Measurements from ENCODE around the gene GALT. TPM values are rescaled to one million over a fixed set of nuclear protein-coding genes. Genes with fewer than 3 reads are reported as not detected.
A peak's percentile ranks its signal among the peaks of the same experiment; 100 is the strongest.

Gene GALT
- total and polyA plus RNA-seq, 2 donors (not counting 1 experiment from before 2014, with no cell fraction given), result 20.1 to 29.1 TPM

- no peak overlapping the region for H3K27ac ChIP-seq (ENCODE audit: insufficient read depth, low read length)
- no peak overlapping the region for H3K9ac ChIP-seq (ENCODE audit: insufficient read depth, low read length)
- peaks cover 2% of the 10 kb centered on the region for H4K20me1 ChIP-seq (ENCODE audit: control insufficient read depth, extremely low read depth, insufficient read depth, low read length)
- no peak overlapping the region for H3K4me3 ChIP-seq (replicated peaks in 1 of 4; ENCODE audit: control extremely low read depth in 1 of 4, insufficient read depth in 1 of 4, low read depth in 3 of 4, low read length in 4 of 4)
- TF ChIP-seq, protein P1, sequence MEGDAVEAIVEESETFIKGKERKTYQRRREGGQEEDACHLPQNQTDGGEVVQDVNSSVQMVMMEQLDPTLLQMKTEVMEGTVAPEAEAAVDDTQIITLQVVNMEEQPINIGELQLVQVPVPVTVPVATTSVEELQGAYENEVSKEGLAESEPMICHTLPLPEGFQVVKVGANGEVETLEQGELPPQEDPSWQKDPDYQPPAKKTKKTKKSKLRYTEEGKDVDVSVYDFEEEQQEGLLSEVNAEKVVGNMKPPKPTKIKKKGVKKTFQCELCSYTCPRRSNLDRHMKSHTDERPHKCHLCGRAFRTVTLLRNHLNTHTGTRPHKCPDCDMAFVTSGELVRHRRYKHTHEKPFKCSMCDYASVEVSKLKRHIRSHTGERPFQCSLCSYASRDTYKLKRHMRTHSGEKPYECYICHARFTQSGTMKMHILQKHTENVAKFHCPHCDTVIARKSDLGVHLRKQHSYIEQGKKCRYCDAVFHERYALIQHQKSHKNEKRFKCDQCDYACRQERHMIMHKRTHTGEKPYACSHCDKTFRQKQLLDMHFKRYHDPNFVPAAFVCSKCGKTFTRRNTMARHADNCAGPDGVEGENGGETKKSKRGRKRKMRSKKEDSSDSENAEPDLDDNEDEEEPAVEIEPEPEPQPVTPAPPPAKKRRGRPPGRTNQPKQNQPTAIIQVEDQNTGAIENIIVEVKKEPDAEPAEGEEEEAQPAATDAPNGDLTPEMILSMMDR (conservative IDR thresholded peaks at IDR 0.05 in 1 of 2, IDR thresholded peaks at IDR 0.05 in 1 of 2; ENCODE audit: low read depth in 1 of 2, low read length in 2 of 2), result no peak
- no peak for TF ChIP-seq EZH2 (IDR thresholded peaks at IDR 0.05; ENCODE audit: low read length, missing control alignments)
- no peak for DNase-seq (ENCODE audit: low read depth in 2 of 2)
- H3K27me3 ChIP-seq (ENCODE audit: control insufficient read depth, insufficient read depth, low read length), result peaks cover 9% of the 10 kb centered on the region
- H3K9me3 ChIP-seq (ENCODE audit: control insufficient read depth, insufficient read depth, low read depth, low read length), result no peaks in the 10 kb centered on the region
- H3K36me3 ChIP-seq (ENCODE audit: control insufficient read depth, insufficient read depth, low read length), result no peaks in the 10 kb centered on the region
- H3K4me2 ChIP-seq (ENCODE audit: extremely low read depth, insufficient read depth, low read length), result no peak overlapping the region
- H3K79me2 ChIP-seq (ENCODE audit: control insufficient read depth, insufficient read depth, low read length), result no peaks in the 10 kb centered on the region
- H2AFZ ChIP-seq (ENCODE audit: low read length), result no peak overlapping the region
- no peaks in the 10 kb centered on the region for H3K4me1 ChIP-seq (ENCODE audit: control insufficient read depth, extremely low read depth, insufficient read depth, low read length)
Observed at GRCh38 chr9:34601937-34602573, 44.4 kb upstream of the GALT start.

DNA sequence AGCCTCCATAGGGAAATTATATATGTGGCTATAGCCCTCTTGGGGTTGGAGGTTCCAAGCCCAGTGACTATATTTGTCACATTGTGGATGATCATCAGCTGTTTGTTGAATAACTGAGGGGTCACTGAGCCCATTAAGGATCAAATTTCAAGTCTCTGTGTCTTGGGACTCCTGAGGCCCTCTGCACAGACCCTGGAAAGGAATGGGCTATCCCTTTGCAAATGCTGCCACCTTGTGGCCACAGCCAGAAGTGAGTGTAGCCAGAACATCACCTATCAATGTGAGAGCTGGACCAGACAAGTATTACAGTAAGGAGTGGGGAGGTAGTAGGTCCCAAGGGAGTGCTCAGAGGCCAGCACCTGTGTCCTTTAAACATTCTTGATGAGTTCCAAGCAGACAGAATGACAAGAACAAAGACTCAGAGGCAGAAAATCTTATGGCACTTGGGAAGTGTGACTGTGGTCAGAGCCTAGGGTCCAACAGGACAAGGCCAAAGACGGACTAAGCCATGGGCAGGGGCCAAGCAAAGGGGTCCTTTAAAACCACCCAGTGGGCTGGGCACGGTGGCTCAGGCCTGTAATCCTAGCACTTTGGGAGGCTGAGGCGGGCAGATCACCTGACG is 42.8 kb upstream of the GALT start:
- Histone ChIP-seq H3K4me1 (ENCODE audit: control insufficient read depth, extremely low read depth, insufficient read depth, low read length) (no peaks in the 10 kb centered on the region), H3K9me3 (ENCODE audit: control insufficient read depth, insufficient read depth, low read depth, low read length) (no peaks in the 10 kb centered on the region), H3K36me3 (ENCODE audit: control insufficient read depth, insufficient read depth, low read length) (no peaks in the 10 kb centered on the region)

GRCh38 chr9:34606190-34606589 is 40.3 kb upstream of the GALT start:
- Histone ChIP-seq H3K4me3 (replicated peaks in 1 of 4; ENCODE audit: control extremely low read depth in 1 of 4, insufficient read depth in 1 of 4, low read depth in 3 of 4, low read length in 4 of 4) (no peak overlapping the region), H3K36me3 (ENCODE audit: control insufficient read depth, insufficient read depth, low read length) (no peaks in the 10 kb centered on the region), H3K4me1 (ENCODE audit: control insufficient read depth, extremely low read depth, insufficient read depth, low read length) (no peaks in the 10 kb centered on the region), H3K4me2 (ENCODE audit: extremely low read depth, insufficient read depth, low read length) (no peak overlapping the region), H3K9me3 (ENCODE audit: control insufficient read depth, insufficient read depth, low read depth, low read length) (no peaks in the 10 kb centered on the region), H2AFZ (ENCODE audit: low read length) (no peak overlapping the region), H3K27me3 (ENCODE audit: control insufficient read depth, insufficient read depth, low read length) (peaks cover 7% of the 10 kb centered on the region), H3K9ac (ENCODE audit: insufficient read depth, low read length) (no peak overlapping the region), H3K27ac (ENCODE audit: insufficient read depth, low read length) (no peak overlapping the region), H3K79me2 (ENCODE audit: control insufficient read depth, insufficient read depth, low read length) (no peaks in the 10 kb centered on the region), H4K20me1 (ENCODE audit: control insufficient read depth, extremely low read depth, insufficient read depth, low read length) (peaks cover 2% of the 10 kb centered on the region)
- DNase-seq (ENCODE audit: low read depth in 2 of 2), result no peak
- TF ChIP-seq EZH2 (IDR thresholded peaks at IDR 0.05; ENCODE audit: low read length, missing control alignments), result no peak

More for the DNA sequence above, 42.8 kb upstream of the GALT start:
- no peaks in the 10 kb centered on the region for H3K79me2 ChIP-seq (ENCODE audit: control insufficient read depth, insufficient read depth, low read length)
- H3K4me2 ChIP-seq (ENCODE audit: extremely low read depth, insufficient read depth, low read length), result no peak overlapping the region
- no peak overlapping the region for H3K27ac ChIP-seq (ENCODE audit: insufficient read depth, low read length)
- TF ChIP-seq EZH2 (IDR thresholded peaks at IDR 0.05; ENCODE audit: low read length, missing control alignments), result no peak
- TF ChIP-seq, protein P1 (conservative IDR thresholded peaks at IDR 0.05 in 1 of 2, IDR thresholded peaks at IDR 0.05 in 1 of 2; ENCODE audit: low read depth in 1 of 2, low read length in 2 of 2), result peak; percentile 87 to 94
- H4K20me1 ChIP-seq (ENCODE audit: control insufficient read depth, extremely low read depth, insufficient read depth, low read length), result peaks cover 2% of the 10 kb centered on the region
- peak; percentile 50 to 71 for DNase-seq (ENCODE audit: low read depth in 2 of 2)
- H3K9ac ChIP-seq (ENCODE audit: insufficient read depth, low read length), result no peak overlapping the region
- no peak overlapping the region for H3K4me3 ChIP-seq (replicated peaks in 1 of 4; ENCODE audit: control extremely low read depth in 1 of 4, insufficient read depth in 1 of 4, low read depth in 3 of 4, low read length in 4 of 4)
- no peak overlapping the region for H2AFZ ChIP-seq (ENCODE audit: low read length)
- peaks cover 9% of the 10 kb centered on the region for H3K27me3 ChIP-seq (ENCODE audit: control insufficient read depth, insufficient read depth, low read length)
